ACC112 (cell line): Measurements from ENCODE around the gene PHTF2.
"Not testable (repeated sequence)": the region's sequence is repeated elsewhere in the genome, so short reads cannot be mapped to it uniquely, and the experiment has no call there.

Experiments used
- H2AFZ ChIP-seq: fragments of 200-600 bp; sonication (generic); one replicate; pipeline ENCODE4 v1.6.0; 2017; ENCODE audit warnings: antibody characterized with exemption, low read length; ENCODE audit not compliant: unreplicated experiment
- H3K27ac ChIP-seq: fragments of 200-600 bp; sonication (generic); 2 replicates; pipeline ENCODE4 v1.5.1; 2014; ENCODE audit warnings: low read depth, mild to moderate bottlenecking, antibody characterized with exemption, low read length, moderate library complexity
- H3K27me3 ChIP-seq: fragments of 200-600 bp; sonication (generic); 2 replicates; pipeline ENCODE4 v1.6.1; 2014; ENCODE audit warnings: mild to moderate bottlenecking, antibody characterized with exemption, low read length, moderate library complexity, mixed read lengths; ENCODE audit not compliant: insufficient read depth
- H3K36me3 ChIP-seq: fragments of 200-600 bp; sonication (generic); 2 replicates; pipeline ENCODE4 v1.6.1; 2016; ENCODE audit warnings: mild to moderate bottlenecking, antibody characterized with exemption, low read length, moderate library complexity, mixed read lengths; ENCODE audit not compliant: insufficient read depth
- H3K4me1 ChIP-seq: fragments of 200-600 bp; sonication (generic); one replicate; pipeline ENCODE4 v1.6.1; 2016; ENCODE audit warnings: low read length, mixed read lengths; ENCODE audit not compliant: insufficient read depth, unreplicated experiment, control insufficient read depth
- H3K4me3 ChIP-seq: fragments of 200-600 bp; sonication (generic); 2 replicates; pipeline ENCODE4 v1.5.1; 2014; ENCODE audit warnings: mild to moderate bottlenecking, low read depth, low read length
- H3K79me2 ChIP-seq: fragments of 200-600 bp; sonication (generic); one replicate; pipeline ENCODE4 v1.6.0; 2016; ENCODE audit warnings: low read length; ENCODE audit not compliant: control insufficient read depth, unreplicated experiment, insufficient read depth

The PHTF2 gene

GRCh38 chr7:77827999-77828398 is 29.4 kb downstream of the PHTF2 start:
- no peaks in the 10 kb centered on the region for H3K4me1 ChIP-seq
- no peak overlapping the region for H3K27ac ChIP-seq
- no peak overlapping the region for H2AFZ ChIP-seq
- H3K27me3 ChIP-seq = no peaks in the 10 kb centered on the region
- peaks cover 5% of the 10 kb centered on the region for H3K79me2 ChIP-seq
- peaks cover 8% of the 10 kb centered on the region; the same call in 1 of the 2 replicates for H3K36me3 ChIP-seq
- no peak overlapping the region for H3K4me3 ChIP-seq

- peaks cover 5% of the 10 kb centered on the region for H3K79me2 ChIP-seq
- H3K27ac ChIP-seq = no peak overlapping the region
- H3K4me1 ChIP-seq = peaks cover 7% of the 10 kb centered on the region
- H3K4me3 ChIP-seq = no peak overlapping the region
- no peak overlapping the region for H2AFZ ChIP-seq
- peaks cover 7% of the 10 kb centered on the region; the same call in 1 of the 2 replicates for H3K36me3 ChIP-seq
- no peaks in the 10 kb centered on the region for H3K27me3 ChIP-seq
Observed at GRCh38 chr7:77830649-77831355, 32.2 kb downstream of the PHTF2 start.

DNA sequence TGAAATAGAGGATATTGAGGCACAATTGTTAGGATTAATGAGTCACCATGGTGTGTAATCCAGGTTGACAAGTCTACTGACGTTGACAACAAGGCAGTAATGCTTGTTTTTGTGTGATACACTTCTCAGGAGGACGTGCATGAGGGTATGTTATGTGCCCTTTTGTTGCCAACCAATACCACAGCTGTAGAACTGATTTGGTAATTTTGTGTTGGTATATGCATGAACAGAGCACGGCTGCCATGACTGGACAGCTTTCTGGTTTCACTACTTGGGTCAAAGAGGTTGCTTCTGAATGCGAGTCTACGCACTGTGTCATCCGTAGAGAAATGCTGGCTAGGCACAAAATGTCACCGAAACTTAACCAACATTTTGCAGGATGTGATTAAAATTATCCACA is 32.9 kb downstream of the PHTF2 start:
- Histone ChIP-seq H3K4me1 (peaks cover 7% of the 10 kb centered on the region), H3K36me3 (peaks cover under 1% of the 10 kb centered on the region; the same call in 1 of the 2 replicates), H3K4me3 (no peak overlapping the region), H3K27me3 (no peaks in the 10 kb centered on the region), H3K27ac (no peak overlapping the region), H3K79me2 (peaks cover 5% of the 10 kb centered on the region), H2AFZ (no peak overlapping the region)

DNA sequence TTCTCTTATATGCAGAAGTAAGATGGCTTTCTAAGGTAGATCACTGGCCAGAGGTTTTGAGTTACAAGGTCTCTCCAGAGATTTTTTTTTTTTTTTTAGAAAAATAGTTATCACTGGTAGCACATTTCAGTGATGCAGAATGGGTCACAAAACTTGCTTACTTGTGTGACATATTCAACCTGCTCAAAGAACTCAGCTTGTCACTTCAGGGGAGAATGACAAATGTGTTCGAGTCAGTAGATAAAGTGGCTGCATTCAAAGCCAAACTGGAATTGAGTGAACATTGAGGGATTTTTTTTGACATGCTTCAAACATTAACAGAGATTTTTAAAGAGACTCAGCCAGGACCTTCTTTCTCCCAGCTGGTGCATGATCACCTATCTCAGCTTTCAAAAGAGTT is 33.4 kb downstream of the PHTF2 start:
- H3K4me3 ChIP-seq = no peak overlapping the region
- peaks cover 5% of the 10 kb centered on the region for H3K79me2 ChIP-seq
- no peak overlapping the region for H2AFZ ChIP-seq
- no peaks in the 10 kb centered on the region for H3K36me3 ChIP-seq
- no peak overlapping the region for H3K27ac ChIP-seq
- H3K27me3 ChIP-seq = no peaks in the 10 kb centered on the region
- H3K4me1 ChIP-seq = peaks cover 7% of the 10 kb centered on the region

GRCh38 chr7:77833136-77833535 is 34.6 kb downstream of the PHTF2 start:
- Histone ChIP-seq H2AFZ (no peak overlapping the region), H3K79me2 (peaks cover 5% of the 10 kb centered on the region), H3K4me3 (no peak overlapping the region), H3K27me3 (no peaks in the 10 kb centered on the region), H3K4me1 (peaks cover 7% of the 10 kb centered on the region), H3K36me3 (no peaks in the 10 kb centered on the region), H3K27ac (no peak overlapping the region)

DNA sequence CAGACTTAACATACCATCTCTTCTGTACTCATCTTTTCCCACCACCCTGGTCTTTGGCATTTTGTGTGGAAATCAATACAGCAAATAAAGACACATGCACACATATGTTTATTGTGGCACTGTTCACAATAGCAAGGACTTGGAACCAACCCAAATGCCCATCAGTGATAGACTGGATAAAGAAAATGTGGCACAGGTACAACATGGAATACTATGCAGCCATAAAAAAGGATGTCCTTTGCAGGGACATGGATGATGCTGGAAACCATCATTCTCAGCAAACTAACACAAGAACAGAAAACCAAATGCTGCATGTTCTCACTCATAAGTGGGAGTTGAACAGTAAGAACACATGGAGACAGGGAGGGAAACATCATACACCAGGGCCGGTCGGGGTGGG is 37.9 kb downstream of the PHTF2 start:
- H3K4me1 ChIP-seq, H3K27me3 ChIP-seq, H3K79me2 ChIP-seq, H3K36me3 ChIP-seq, H3K4me3 ChIP-seq, H3K27ac ChIP-seq, H2AFZ ChIP-seq: not testable (repeated sequence)

GRCh38 chr7:77837275-77837674 is 38.7 kb downstream of the PHTF2 start:
- H3K27me3 ChIP-seq = no peaks in the 10 kb centered on the region
- H2AFZ ChIP-seq = no peak overlapping the region
- no peak overlapping the region for H3K27ac ChIP-seq
- H3K79me2 ChIP-seq = no peaks in the 10 kb centered on the region
- H3K4me1 ChIP-seq = peaks cover 7% of the 10 kb centered on the region
- no peaks in the 10 kb centered on the region for H3K36me3 ChIP-seq
- H3K4me3 ChIP-seq = no peak overlapping the region

- H3K79me2 ChIP-seq = no peaks in the 10 kb centered on the region
- no peak overlapping the region for H3K27ac ChIP-seq
- peaks cover 7% of the 10 kb centered on the region for H3K4me1 ChIP-seq
- H3K27me3 ChIP-seq = no peaks in the 10 kb centered on the region
- no peak overlapping the region for H3K4me3 ChIP-seq
- H3K36me3 ChIP-seq = no peaks in the 10 kb centered on the region
- no peak overlapping the region for H2AFZ ChIP-seq
Observed at GRCh38 chr7:77837966-77838365, 39.4 kb downstream of the PHTF2 start.

DNA sequence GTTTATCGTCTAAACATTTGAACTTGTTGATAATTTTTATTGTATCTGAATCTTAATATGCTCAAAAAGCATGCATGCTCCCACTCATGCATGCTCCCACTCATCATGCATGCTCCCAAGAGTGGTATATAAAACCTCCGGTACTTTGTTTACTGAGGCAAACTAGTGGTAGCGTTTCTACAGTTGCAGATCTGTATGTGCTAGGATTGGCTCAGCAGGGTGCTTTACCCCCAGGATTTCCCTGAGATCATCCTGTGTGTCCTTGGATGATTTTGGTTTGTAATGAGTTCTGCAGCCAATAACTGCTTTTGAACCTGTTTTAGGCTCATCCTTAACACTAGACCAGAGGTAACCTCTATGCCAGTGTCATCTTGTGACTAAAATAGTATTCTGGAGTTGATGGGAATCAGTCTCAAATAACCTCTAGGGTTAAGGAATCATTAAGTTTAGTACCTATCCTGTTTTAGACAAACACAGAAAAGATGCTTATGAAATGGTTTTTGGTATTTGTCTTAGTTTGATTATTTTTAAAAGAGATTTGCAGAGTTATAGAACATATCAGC is 40.4 kb downstream of the PHTF2 start:
- no peaks in the 10 kb centered on the region for H3K79me2 ChIP-seq
- no peak overlapping the region for H2AFZ ChIP-seq
- peaks cover 7% of the 10 kb centered on the region for H3K4me1 ChIP-seq

DNA sequence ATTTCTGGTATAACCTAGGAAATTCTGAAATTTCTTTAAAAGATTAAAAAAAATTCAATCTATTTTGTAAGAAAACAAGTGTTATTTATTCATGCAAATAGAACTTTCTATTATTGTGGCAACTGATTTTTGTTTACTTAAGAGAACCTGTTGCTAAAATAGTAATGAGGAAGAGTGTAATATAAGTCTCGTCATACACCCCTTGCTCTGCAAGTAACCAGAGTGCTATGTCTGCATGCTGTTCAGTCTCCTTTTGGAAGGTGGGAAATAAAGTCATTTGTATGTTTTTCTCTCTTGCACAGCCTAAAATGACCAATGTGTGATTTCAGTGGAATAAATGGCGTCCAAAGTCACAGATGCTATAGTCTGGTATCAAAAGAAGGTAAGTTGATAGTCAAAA is 41.3 kb downstream of the PHTF2 start:
- H3K79me2 ChIP-seq = no peaks in the 10 kb centered on the region
- H3K4me3 ChIP-seq = no peak overlapping the region
- H3K4me1 ChIP-seq = no peaks in the 10 kb centered on the region
- H2AFZ ChIP-seq = no peak overlapping the region
- no peak overlapping the region for H3K27ac ChIP-seq
- no peaks in the 10 kb centered on the region for H3K27me3 ChIP-seq
- no peaks in the 10 kb centered on the region for H3K36me3 ChIP-seq

More for the DNA sequence above, 40.4 kb downstream of the PHTF2 start:
- Histone ChIP-seq H3K4me3 (no peak overlapping the region), H3K36me3 (no peaks in the 10 kb centered on the region), H3K27me3 (no peaks in the 10 kb centered on the region), H3K27ac (no peak overlapping the region)

DNA sequence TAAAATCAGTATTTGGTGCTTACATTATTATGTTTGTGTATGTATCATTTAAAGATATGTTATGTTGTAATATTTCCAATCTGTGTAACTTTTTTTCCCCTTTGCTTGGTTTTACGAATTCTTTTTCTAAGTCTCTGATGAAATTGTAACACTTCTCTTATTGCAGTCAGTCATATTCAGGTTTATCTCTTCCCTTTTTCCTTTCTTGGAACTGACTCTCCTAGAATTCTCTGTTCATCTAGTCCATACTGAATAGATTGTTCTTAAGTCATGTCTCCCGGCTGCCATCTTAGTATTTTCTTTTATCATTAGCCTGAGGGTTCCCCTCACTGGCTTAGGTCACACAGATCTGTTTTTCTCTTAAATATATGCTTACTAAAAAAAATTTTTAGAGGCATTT is 44.6 kb downstream of the PHTF2 start:
- Histone ChIP-seq H3K27ac (no peak overlapping the region), H3K4me1 (no peaks in the 10 kb centered on the region), H3K4me3 (no peak overlapping the region), H3K27me3 (no peaks in the 10 kb centered on the region), H2AFZ (no peak overlapping the region), H3K79me2 (no peaks in the 10 kb centered on the region), H3K36me3 (no peaks in the 10 kb centered on the region)
